Measurements from ENCODE around the gene COBLL1. TPM values are rescaled to one million over a fixed set of nuclear protein-coding genes. Genes with fewer than 3 reads are reported as not detected.
"Not testable (repeated sequence)": the region's sequence is repeated elsewhere in the genome, so short reads cannot be mapped to it uniquely, and the experiment has no call there.

The COBLL1 gene
- total and polyA plus RNA-seq, 9 donors, result 11.5 to 56.8 (median 38.4) TPM

DNA sequence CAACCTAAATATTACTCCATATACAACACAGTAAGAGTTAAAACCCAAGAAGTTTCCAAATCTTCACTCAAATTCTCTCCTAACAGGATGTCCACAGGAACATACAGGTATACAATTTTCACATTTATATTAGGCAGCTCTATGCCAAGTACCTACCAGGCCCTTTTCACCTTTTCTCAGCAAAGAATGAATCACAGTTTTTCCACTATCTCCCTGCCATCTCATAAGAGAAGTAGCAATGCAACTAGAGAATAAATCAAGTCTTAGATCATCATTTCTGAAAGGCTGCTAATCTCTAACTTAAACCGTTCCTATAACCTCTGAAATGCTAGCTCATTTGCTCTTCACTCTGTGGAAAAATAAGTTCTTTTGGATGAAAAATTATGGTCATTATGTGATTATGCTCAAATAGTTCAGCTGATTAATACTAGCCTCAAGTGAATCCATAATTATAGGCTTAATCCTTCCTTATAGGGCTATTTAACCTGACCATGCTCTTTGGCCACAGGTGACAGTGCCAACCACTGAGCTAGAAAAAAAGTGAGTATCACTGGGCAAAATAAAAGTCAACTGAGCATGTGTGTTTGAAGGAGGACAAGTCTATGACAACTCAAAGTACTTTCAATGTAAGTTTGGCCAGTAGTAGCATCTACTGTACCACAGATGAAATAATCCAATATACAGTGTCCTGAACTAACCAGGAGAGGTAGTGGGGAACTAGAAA, 79.7 kb downstream of the COBLL1 start:
- Histone ChIP-seq H3K36me3 (no peaks in the 10 kb centered on the region), H3K9me3 (no peaks in the 10 kb centered on the region), H3K27me3 (no peaks in the 10 kb centered on the region), H3K27ac (no peak overlapping the region), H3K4me1 (ENCODE audit: insufficient read depth) (peaks cover 6% of the 10 kb centered on the region), H3K4me3 (no peak overlapping the region)
- intact Hi-C loops (cut with DNase I), result no loop called here
- 82 to 88% (median 86%) methylated on average over 1 of the region's 1 CpG for WGBS, 3 donors
- no peak for DNase-seq
- TF ChIP-seq POLR2A (IDR thresholded peaks at IDR 0.05), result no peak
- no peak for TF ChIP-seq EP300 (IDR thresholded peaks at IDR 0.05)

DNA sequence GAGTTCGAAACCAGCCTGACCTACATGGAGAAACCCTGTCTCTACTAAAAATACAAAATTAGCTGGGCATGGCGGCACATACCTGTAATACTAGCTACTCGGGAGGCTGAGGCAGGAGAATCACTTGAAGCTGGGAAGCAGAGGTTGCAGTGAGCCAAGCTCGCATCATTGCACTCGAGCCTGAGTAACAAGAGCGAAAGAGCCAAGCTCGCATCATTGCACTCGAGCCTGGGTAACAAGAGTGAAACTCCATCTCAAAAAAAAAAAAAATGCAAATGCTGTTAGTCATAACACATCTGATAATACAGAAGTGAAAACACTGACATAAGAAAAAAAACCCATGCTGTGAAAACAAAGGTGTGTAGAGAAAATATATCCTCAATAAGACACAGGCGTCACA, 80.4 kb downstream of the COBLL1 start:
- H3K4me1 ChIP-seq (ENCODE audit: insufficient read depth); H3K36me3 ChIP-seq; H3K4me3 ChIP-seq; H3K27ac ChIP-seq; DNase-seq; intact Hi-C loops (cut with DNase I); H3K27me3 ChIP-seq; H3K9me3 ChIP-seq: not testable (repeated sequence)
- 91 to 93% (median 91%) methylated on average over 9 of the region's 9 CpGs for WGBS, 3 donors

DNA sequence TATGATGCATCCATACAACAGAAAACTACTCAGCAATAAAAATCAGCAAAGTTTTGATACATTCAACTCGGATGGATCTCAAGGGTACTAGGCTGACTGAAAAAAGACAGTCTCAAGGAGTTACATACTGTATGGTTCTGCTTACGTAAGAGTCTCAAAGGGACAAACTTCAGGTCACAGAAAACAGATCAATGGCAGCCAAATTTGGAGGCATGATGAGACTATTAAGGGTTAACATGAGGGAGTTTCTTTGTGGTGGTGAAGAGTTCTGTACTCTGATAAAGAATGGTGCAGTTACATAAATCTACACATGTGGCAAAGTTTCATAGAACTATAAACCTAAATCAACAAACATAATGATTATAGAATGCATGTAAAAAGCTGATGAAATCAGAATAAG, 81.4 kb downstream of the COBLL1 start:
- Histone ChIP-seq H3K4me3 (no peak overlapping the region), H3K27ac (peak overlapping the region in 1 of 2 donors; percentile 17), H3K27me3 (no peaks in the 10 kb centered on the region), H3K9me3 (no peaks in the 10 kb centered on the region), H3K4me1 (ENCODE audit: insufficient read depth) (peaks cover 8% of the 10 kb centered on the region), H3K36me3 (no peaks in the 10 kb centered on the region)
- no peak for TF ChIP-seq POLR2A (IDR thresholded peaks at IDR 0.05)
- TF ChIP-seq, protein P1, sequence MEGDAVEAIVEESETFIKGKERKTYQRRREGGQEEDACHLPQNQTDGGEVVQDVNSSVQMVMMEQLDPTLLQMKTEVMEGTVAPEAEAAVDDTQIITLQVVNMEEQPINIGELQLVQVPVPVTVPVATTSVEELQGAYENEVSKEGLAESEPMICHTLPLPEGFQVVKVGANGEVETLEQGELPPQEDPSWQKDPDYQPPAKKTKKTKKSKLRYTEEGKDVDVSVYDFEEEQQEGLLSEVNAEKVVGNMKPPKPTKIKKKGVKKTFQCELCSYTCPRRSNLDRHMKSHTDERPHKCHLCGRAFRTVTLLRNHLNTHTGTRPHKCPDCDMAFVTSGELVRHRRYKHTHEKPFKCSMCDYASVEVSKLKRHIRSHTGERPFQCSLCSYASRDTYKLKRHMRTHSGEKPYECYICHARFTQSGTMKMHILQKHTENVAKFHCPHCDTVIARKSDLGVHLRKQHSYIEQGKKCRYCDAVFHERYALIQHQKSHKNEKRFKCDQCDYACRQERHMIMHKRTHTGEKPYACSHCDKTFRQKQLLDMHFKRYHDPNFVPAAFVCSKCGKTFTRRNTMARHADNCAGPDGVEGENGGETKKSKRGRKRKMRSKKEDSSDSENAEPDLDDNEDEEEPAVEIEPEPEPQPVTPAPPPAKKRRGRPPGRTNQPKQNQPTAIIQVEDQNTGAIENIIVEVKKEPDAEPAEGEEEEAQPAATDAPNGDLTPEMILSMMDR (IDR thresholded peaks at IDR 0.05), result no peak
- no peak for TF ChIP-seq EP300 (IDR thresholded peaks at IDR 0.05)
- intact Hi-C loops (cut with DNase I), result no loop called here
- WGBS, 3 donors, result 59 to 79% (median 73%) methylated on average over 2 of the region's 2 CpGs
- DNase-seq, result no peak

DNA sequence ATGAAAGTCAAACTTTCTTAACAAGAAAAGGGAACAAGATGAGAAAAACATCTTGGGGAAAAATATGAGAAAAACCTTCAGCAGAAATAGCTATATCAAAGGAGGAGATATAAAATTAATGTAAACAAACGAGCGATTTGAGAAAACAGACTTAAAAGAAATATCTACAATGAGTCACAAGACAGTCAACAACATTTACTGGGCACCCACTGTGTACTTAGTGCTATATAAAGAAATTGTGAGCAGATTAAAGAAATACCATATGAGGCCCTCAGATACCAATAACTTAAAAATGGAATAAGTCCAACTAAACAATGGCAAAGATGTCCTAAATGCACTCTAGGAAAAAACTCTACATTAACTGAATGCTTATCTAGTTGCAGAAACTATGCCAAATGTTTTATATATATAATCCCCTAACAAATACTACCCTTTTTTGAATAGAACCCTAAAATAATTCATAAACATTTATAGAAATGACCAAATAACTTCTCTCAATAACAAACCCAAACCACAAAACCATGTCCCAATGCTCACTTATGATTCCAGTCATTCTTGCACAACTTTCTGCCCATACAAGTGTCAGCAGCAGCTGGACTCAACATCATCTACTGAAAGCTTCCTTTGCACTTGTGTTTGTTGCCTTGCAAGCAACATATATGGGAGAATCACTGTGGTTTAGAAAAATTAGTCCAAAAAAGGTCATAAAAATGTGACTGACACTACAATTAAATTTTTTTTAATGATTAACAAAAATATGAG, 83.5 kb downstream of the COBLL1 start:
- Histone ChIP-seq H3K27ac (peak overlapping the region in 1 of 2 donors; percentile 20), H3K27me3 (no peaks in the 10 kb centered on the region), H3K4me1 (ENCODE audit: insufficient read depth) (peaks cover 6% of the 10 kb centered on the region), H3K4me3 (no peak overlapping the region), H3K9me3 (no peaks in the 10 kb centered on the region), H3K36me3 (no peaks in the 10 kb centered on the region)
- WGBS, 3 donors, result 7 to 22% (median 15%) methylated on average over 2 of the region's 2 CpGs
- no peak for DNase-seq
- TF ChIP-seq POLR2A (IDR thresholded peaks at IDR 0.05) (no peak), EP300 (IDR thresholded peaks at IDR 0.05) (no peak)
- TF ChIP-seq, protein P1 (IDR thresholded peaks at IDR 0.05), result no peak
- intact Hi-C loops (cut with DNase I), result loop anchor here in 1 of 4 donors (10.0 kb wide), 1 partner anchor 147 kb away; no protein-coding TSS in a partner anchor

DNA sequence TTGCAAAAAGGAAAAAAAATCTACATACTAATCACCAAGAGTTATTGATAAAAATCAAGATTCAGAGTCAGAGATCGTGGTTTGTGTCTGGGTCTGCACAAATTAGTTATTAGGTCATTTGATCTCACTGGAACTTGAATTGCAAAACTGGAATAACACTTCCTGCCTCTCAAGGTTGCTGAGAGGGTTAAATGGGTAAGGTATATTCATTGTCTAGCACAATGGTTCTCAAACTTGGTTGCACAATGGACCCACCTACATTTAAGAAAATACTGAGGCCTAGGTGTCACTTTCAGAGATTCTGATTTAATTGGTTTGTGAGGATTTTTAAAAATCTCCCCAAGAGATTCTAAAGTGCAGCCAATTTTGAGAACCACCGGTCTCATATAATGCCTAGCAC, 84.8 kb downstream of the COBLL1 start:
- Histone ChIP-seq H3K27me3 (no peaks in the 10 kb centered on the region), H3K36me3 (no peaks in the 10 kb centered on the region), H3K27ac (peak overlapping the region in 1 of 2 donors; percentile 20), H3K9me3 (no peaks in the 10 kb centered on the region), H3K4me3 (no peak overlapping the region), H3K4me1 (ENCODE audit: insufficient read depth) (peaks cover 6% of the 10 kb centered on the region)
- DNase-seq, result no peak
- WGBS, 3 donors, result 30 to 73% (median 71%) methylated on average over 2 of the region's 2 CpGs
- intact Hi-C loops (cut with DNase I), result loop anchor here in 1 of 4 donors (10.0 kb wide), 1 partner anchor 148 kb away; no protein-coding TSS in a partner anchor
- TF ChIP-seq, protein P1 (IDR thresholded peaks at IDR 0.05), result no peak
- TF ChIP-seq EP300 (IDR thresholded peaks at IDR 0.05), result no peak
- no peak for TF ChIP-seq POLR2A (IDR thresholded peaks at IDR 0.05)
